Mammary epithelial cell (primary cell): ENCODE measurements around the gene ECSIT.

ENCODE experiments used
- EZH2 ChIP-seq: IDR thresholded peaks from 2 replicates; pipeline ENCODE4 v1.6.1; 2012; ENCODE audit warnings: low read length, inconsistent platforms, borderline replicate concordance
- TF ChIP-seq, protein P1 (sequence below), 2 donors: IDR thresholded peaks in 1 of 2; conservative IDR thresholded peaks in 1 of 2; 2 replicates each; pipeline ENCODE4 v1.5.1; 2011 to 2012; ENCODE audit warnings: inconsistent platforms in 2 of 2, low read length in 2 of 2, mild to moderate bottlenecking in 2 of 2, control low read depth in 1 of 2, low read depth in 1 of 2; ENCODE audit not compliant: insufficient read depth in 1 of 2; ENCODE audit errors: extremely low read depth in 1 of 2

- TF ChIP-seq, protein P1, sequence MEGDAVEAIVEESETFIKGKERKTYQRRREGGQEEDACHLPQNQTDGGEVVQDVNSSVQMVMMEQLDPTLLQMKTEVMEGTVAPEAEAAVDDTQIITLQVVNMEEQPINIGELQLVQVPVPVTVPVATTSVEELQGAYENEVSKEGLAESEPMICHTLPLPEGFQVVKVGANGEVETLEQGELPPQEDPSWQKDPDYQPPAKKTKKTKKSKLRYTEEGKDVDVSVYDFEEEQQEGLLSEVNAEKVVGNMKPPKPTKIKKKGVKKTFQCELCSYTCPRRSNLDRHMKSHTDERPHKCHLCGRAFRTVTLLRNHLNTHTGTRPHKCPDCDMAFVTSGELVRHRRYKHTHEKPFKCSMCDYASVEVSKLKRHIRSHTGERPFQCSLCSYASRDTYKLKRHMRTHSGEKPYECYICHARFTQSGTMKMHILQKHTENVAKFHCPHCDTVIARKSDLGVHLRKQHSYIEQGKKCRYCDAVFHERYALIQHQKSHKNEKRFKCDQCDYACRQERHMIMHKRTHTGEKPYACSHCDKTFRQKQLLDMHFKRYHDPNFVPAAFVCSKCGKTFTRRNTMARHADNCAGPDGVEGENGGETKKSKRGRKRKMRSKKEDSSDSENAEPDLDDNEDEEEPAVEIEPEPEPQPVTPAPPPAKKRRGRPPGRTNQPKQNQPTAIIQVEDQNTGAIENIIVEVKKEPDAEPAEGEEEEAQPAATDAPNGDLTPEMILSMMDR (conservative IDR thresholded peaks at IDR 0.05 in 1 of 2, IDR thresholded peaks at IDR 0.05 in 1 of 2; ENCODE audit: extremely low read depth in 1 of 2, insufficient read depth in 1 of 2, low read depth in 1 of 2, low read length in 2 of 2): no peak
- no peak for TF ChIP-seq EZH2
Measured at GRCh38 chr19:11510444-11510843, 18.5 kb downstream of the ECSIT start.
